Mucosa of rectum (tissue), 2 donors: ENCODE results near the gene PCDHAC1.
A peak's percentile ranks its signal among the peaks of the same experiment; 100 is the strongest.

Experiments used
- H3K27ac ChIP-seq, 2 donors: one replicate each; pipeline ENCODE4 v1.7.0; 2013; ENCODE audit warnings: inconsistent platforms in 2 of 2, low read depth in 2 of 2, low read length in 2 of 2
- H3K27me3 ChIP-seq, 2 donors: one replicate each; pipeline ENCODE4 v1.7.0; 2013; ENCODE audit warnings: low read length in 2 of 2; ENCODE audit not compliant: control insufficient read depth in 2 of 2, insufficient read depth in 2 of 2
- H3K36me3 ChIP-seq, 2 donors: one replicate each; pipeline ENCODE4 v1.7.0; 2013; ENCODE audit warnings: low read length in 2 of 2; ENCODE audit not compliant: control insufficient read depth in 2 of 2, insufficient read depth in 2 of 2
- H3K4me1 ChIP-seq, 2 donors: one replicate each; pipeline ENCODE4 v1.7.0; 2013; ENCODE audit warnings: low read length in 2 of 2, mild to moderate bottlenecking in 1 of 2; ENCODE audit not compliant: control insufficient read depth in 2 of 2, insufficient read depth in 2 of 2
- H3K4me3 ChIP-seq, 2 donors: one replicate each; pipeline ENCODE4 v1.7.0; 2013; ENCODE audit warnings: low read length in 2 of 2
- H3K9ac ChIP-seq, 2 donors: one replicate each; pipeline ENCODE4 v1.7.0; 2013; ENCODE audit warnings: low read length in 2 of 2, low read depth in 1 of 2, mild to moderate bottlenecking in 1 of 2
- H3K9me3 ChIP-seq, 2 donors: one replicate each; pipeline ENCODE4 v1.7.0; 2013; ENCODE audit warnings: low read length in 2 of 2; ENCODE audit not compliant: control insufficient read depth in 2 of 2
- donor health status: healthy.
- donor health status: Normal muscosa, but diverticular disease.

PCDHAC1 gene

DNA sequence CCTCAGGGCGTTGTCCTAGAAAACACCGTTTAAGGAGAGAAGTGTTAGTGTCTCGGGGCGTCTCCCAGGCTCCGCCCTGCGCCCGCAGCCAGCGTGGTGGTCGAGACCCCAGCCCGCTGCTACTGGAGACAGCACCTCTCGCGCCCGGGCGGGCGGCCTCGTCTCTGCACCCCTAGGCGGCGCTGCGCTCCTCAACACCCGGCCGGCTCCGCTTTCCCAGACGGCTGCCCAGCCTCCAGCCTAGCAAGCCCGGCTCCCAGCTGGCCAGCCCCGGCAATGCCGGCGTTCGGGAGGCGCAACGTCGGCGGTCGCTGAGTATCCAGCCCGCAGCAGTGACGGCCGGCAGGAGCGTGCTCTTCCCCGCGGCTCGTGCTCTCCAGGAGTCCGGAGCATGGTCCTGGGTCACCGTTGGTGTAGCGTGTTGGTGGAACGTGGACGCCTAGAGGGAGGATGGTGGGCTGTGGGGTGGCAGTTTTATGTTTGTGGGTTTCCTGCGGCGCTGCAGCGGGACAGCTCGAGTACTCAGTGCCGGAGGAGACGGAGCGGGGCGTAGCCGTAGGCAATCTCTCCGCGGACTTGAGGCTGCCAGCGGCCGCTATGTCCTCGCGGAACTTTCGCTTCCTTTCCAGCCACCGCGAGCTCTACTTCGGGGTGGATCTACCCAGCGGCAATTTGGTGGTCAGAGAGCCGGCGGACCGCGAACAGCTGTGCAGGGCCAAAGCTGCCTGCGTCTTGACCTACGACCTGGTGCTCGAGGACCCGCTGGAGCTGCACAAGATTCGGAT, 536 bp downstream of the PCDHAC1 start:
- no peaks in the 10 kb centered on the region for H3K4me1 ChIP-seq
- no peak overlapping the region for H3K9ac ChIP-seq
- no peaks in the 10 kb centered on the region for H3K36me3 ChIP-seq
- peak overlapping the region; percentile 37 to 62 for H3K4me3 ChIP-seq
- no peaks in the 10 kb centered on the region for H3K27me3 ChIP-seq
- peaks cover 0 to 5% of the 10 kb centered on the region in 2 donors for H3K9me3 ChIP-seq
- H3K27ac ChIP-seq = no peak overlapping the region

DNA sequence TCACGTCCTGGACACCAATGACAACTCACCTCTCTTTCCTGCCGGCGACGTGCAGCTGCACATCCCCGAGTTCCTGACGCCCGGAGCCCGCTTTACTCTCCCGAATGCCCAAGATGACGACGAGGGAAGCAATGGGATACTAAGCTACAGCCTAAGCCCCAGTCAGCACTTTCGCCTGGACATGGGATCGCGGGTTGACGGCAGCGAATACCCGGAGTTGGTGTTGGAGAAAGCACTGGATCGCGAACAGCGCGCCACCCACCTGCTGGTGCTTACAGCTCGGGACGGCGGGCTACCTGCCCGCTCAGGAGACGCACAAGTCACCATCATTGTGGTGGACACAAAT, 1.1 kb downstream of the PCDHAC1 start:
- H3K36me3 ChIP-seq = no peaks in the 10 kb centered on the region
- no peaks in the 10 kb centered on the region for H3K27me3 ChIP-seq
- no peak overlapping the region for H3K9ac ChIP-seq
- H3K9me3 ChIP-seq = peaks cover 0 to 5% of the 10 kb centered on the region in 2 donors
- no peaks in the 10 kb centered on the region for H3K4me1 ChIP-seq
- no peak overlapping the region for H3K27ac ChIP-seq
- peak overlapping the region; percentile 37 to 62 for H3K4me3 ChIP-seq

DNA sequence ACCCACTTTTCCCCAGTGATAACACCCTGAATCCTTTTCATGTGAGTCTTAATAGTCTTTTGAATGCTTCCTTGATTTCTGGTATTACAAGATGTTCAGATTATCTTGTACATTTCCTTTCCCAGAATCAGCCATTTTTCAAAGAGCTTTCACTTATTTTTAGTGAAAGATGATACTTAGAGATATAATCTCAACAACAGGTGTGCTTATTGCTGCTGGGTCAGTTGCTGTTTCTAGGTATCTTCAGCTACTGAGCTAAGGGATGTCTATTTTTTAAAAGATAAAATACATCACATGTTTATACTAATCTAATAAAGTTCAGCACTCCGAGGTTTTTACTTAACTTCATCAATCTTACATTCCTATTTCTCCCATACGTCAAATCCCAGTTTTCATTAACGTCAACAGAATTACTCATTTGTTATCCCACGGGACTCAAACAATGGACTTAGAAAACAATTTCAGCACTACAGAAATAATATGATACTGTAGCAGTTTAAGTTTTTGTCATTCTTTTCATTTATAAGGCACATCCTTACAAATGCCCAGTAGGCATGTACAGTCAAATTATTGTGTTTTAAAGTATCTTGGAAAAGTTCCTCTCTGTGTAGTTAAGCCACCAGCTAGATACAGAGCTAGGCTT, 9.0 kb downstream of the PCDHAC1 start:
- Histone ChIP-seq H3K27me3 (no peaks in the 10 kb centered on the region), H3K4me3 (no peak overlapping the region), H3K36me3 (no peaks in the 10 kb centered on the region), H3K27ac (no peak overlapping the region), H3K9me3 (no peaks in the 10 kb centered on the region), H3K9ac (no peak overlapping the region), H3K4me1 (no peaks in the 10 kb centered on the region)

DNA sequence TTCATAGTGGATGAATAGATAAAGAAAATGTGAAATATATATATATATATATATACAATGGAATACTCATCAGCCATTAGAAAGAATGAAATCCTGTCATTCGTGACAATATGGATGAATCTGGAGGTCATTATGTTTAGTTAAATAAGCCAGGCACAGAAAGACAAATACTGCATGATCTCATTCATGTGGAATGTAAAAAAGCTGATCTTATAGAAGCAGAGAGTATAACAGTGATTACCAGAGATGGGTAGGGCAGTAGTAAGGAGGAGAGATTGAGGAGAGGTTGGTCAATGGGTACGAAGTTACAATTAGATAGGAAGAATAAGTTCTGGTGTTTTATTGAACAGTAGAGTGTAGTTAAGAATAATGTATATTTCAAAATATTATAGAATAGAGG, 20.5 kb downstream of the PCDHAC1 start:
- Histone ChIP-seq H3K9me3 (no peaks in the 10 kb centered on the region), H3K36me3 (no peaks in the 10 kb centered on the region)

DNA sequence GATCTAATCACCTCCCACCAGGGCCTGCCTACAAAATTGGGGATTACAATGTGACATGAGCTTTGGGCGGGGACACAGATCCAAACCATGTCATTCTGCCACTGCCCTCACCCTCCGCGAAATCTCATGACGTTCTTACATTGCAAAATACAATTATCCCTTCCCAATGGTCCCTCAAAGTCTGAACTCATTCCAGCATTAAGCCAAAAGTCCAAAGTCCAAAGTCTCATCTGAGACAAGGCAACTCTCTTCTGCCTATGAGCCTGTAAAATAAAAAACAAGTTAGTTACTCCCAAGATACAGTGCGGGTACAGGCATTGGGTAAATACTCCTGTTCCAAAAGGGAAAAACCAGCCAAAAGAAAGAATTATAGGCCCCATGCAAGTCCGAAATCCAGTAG, 25.5 kb downstream of the PCDHAC1 start:
- H3K9ac ChIP-seq = no peak overlapping the region
- H3K36me3 ChIP-seq = no peaks in the 10 kb centered on the region
- no peaks in the 10 kb centered on the region for H3K4me1 ChIP-seq
- no peak overlapping the region for H3K27ac ChIP-seq
- H3K27me3 ChIP-seq = no peaks in the 10 kb centered on the region
- no peak overlapping the region for H3K4me3 ChIP-seq
- no peaks in the 10 kb centered on the region for H3K9me3 ChIP-seq

More for the DNA sequence above, 20.5 kb downstream of the PCDHAC1 start:
- no peak overlapping the region for H3K9ac ChIP-seq
- no peaks in the 10 kb centered on the region for H3K27me3 ChIP-seq
- H3K4me3 ChIP-seq = no peak overlapping the region
- no peaks in the 10 kb centered on the region for H3K4me1 ChIP-seq
- no peak overlapping the region for H3K27ac ChIP-seq

DNA sequence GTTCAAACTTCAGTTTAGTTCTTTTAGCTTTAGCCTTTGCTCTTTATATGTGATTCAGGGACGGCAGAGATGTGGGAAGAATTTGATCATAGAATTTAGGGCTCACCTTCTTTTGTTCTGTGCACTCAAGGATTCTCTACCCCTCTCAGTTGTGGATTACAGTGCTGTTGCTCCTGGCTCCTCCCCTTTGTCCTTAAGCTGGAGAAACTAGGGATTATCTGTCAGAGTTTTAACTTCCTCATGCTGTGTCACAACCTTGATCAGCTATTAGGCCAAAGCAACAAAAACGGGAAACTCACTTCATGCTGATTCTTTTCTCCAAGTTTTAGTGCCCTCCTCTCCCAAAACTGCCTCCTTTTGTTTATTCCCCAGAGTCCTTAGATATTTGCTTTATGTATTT, 27.1 kb downstream of the PCDHAC1 start:
- Histone ChIP-seq H3K9me3 (no peaks in the 10 kb centered on the region), H3K27ac (no peak overlapping the region)

DNA sequence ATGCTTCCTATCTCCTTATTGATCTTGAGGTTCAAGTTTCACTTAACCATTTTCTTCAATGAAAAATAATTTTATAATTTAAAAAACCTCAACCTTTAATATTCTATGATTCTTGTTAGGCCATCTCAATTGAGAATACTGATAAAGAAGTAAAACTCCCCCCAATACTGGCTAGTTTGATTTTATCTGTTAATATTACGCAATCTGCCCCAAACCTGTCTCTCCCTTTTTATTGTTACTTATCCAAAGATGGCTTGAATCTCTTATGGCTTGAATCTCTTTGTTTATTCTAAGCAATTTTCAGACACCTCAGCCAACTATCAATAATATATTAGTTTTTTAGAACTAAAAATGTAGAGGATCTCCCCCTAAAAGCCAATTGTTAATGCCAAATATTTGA, 36.1 kb downstream of the PCDHAC1 start:
- Histone ChIP-seq H3K27me3 (no peaks in the 10 kb centered on the region), H3K27ac (no peak overlapping the region), H3K36me3 (no peaks in the 10 kb centered on the region), H3K4me3 (no peak overlapping the region), H3K4me1 (no peaks in the 10 kb centered on the region), H3K9ac (no peak overlapping the region), H3K9me3 (no peaks in the 10 kb centered on the region)

More for the DNA sequence above, 27.1 kb downstream of the PCDHAC1 start:
- no peak overlapping the region for H3K4me3 ChIP-seq
- no peaks in the 10 kb centered on the region for H3K36me3 ChIP-seq
- no peaks in the 10 kb centered on the region for H3K4me1 ChIP-seq
- H3K9ac ChIP-seq = no peak overlapping the region
- H3K27me3 ChIP-seq = no peaks in the 10 kb centered on the region

DNA sequence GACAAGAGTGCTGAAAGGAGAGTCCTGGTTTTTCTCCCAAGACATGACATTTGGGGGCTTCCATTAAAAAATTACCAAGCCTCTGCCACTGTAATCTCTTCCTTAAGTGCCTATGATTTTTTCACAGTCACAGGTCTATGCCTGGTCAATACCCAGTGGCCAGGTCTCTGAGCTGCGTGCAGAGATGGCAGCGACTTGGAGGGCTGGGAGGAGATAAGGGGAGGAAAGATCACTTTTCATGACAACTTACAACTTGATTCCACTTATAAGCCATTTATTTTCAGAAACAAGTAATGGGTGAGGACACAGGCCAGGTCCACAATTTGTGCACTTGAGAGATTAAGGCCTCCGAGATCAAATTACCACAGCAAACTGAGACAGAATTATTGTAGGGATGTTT, 38.3 kb downstream of the PCDHAC1 start:
- no peak overlapping the region for H3K4me3 ChIP-seq
- no peaks in the 10 kb centered on the region for H3K36me3 ChIP-seq
- no peak overlapping the region for H3K9ac ChIP-seq
- H3K27me3 ChIP-seq = no peaks in the 10 kb centered on the region
- no peaks in the 10 kb centered on the region for H3K4me1 ChIP-seq
- no peak overlapping the region for H3K27ac ChIP-seq
- no peaks in the 10 kb centered on the region for H3K9me3 ChIP-seq

DNA sequence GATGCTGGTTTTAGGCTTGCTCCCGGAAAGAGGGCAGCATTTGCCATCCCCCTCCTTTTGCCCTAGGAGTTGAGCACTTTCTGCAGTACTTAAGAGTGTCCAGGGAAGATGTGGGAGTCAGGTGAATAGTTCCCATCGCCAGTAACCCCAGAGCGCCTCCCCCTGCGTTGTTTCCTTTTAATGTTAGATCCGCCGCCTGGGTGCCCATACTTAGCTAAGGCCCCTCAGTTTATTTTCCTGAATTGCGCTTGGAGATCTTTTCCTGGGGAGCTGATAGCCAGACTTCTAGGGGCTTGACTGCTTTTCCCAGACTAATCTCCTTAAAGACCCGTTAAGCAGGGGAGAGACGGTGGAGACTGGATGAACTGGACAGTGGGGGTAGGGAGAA, 39.8 kb downstream of the PCDHAC1 start:
- Histone ChIP-seq H3K9ac (no peak overlapping the region), H3K4me3 (peak overlapping the region; percentile 55 to 60), H3K36me3 (no peaks in the 10 kb centered on the region), H3K27me3 (no peaks in the 10 kb centered on the region), H3K9me3 (no peaks in the 10 kb centered on the region), H3K4me1 (no peaks in the 10 kb centered on the region), H3K27ac (no peak overlapping the region)

DNA sequence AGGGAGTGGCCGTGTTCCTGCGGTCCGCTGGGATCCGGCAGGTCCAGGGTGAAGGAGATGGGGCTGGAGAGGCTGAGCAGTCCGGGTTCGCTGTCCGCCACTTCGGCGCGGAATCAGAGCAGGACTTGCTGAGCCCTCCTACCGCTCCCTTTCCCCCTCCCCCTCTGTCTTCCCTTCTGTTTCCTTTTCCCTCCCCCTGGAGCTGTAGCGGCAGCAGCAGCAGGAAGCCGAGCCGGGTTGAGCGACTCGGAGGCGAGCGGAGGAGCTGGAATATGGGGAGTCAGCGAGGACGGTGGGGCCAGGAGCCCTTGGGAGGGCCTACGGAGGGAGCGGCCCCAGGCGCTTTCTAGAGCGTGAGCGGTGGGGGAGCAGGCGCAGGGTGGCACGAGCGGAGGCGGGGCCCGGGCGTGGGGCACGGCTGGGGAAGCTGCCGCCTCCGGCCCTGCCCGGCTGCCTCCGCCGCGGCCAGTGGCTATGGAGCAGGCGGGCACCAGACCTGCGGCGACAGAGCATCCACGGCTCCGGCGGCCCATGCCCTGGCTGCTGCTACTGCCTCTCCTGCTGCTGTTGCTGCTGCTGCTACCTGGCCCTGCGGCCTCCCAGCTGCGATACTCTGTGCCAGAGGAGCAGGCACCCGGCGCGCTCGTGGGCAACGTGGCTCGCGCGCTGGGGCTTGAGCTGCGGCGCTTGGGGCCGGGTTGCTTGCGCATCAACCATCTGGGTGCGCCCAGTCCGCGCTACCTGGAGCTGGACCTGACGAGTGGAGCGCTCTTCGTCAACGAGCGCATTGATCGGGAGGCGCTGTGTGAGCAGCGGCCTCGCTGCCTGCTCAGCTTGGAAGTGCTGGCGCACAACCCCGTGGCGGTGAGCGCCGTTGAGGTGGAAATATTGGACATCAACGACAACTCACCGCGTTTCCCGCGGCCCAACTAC, 40.5 kb downstream of the PCDHAC1 start, which contains the start of gene PCDHAC2:
TSS of gene PCDHAC2 (plus strand) at position 184 of the 933 bp plus-strand sequence. CDS start at position 475, 291 bp downstream.
- Histone ChIP-seq H3K27ac (no peak within 1 kb of the TSS), H3K9me3 (no peaks in the 10 kb centered on the region), H3K36me3 (no peaks in the 10 kb centered on the region), H3K4me3 (peak within 1 kb of the TSS; percentile 55 to 60), H3K9ac (no peak within 1 kb of the TSS), H3K27me3 (no peaks in the 10 kb centered on the region), H3K4me1 (no peaks in the 10 kb centered on the region)
